ENCODE measurements around the gene SUGCT. TPM values are rescaled to one million over a fixed set of nuclear protein-coding genes. Genes with fewer than 3 reads are reported as not detected.

SUGCT gene
- total and polyA plus RNA-seq, 5 donors, result 5.7 to 10.3 (median 6.1) TPM

DNA sequence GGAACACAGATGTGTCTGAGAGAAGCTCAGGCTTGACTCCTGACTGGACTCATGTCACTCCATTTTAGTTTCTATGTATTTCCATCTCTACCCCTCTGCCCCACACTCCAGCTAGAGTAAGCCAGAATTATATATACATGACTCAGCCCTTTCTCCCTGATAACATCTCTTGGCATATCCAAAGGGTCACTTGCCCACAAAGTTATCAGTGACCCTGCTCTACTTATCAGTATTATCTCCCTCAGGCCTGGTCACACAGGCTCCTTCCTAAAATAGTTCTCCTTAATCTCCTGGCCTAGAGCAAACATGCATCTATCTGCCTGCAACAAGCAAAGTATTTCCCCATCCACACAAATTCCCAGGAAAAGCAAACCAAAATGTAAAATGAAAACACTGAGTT is 598.3 kb downstream of the SUGCT start:
- Histone ChIP-seq H3K4me3 (ENCODE audit: low read length) (no peak overlapping the region), H3K27me3 (ENCODE audit: control insufficient read depth, insufficient read depth) (no peaks in the 10 kb centered on the region), H3K9me3 (ENCODE audit: control insufficient read depth, low read length) (no peaks in the 10 kb centered on the region), H3K27ac (ENCODE audit: low read length) (no peak overlapping the region), H3K4me1 (ENCODE audit: control insufficient read depth, insufficient read depth, low read length) (no peaks in the 10 kb centered on the region)
- DNase-seq, result no peak
- ATAC-seq, result no peak
- intact Hi-C loops (cut with DNase I), result no loop called here

DNA sequence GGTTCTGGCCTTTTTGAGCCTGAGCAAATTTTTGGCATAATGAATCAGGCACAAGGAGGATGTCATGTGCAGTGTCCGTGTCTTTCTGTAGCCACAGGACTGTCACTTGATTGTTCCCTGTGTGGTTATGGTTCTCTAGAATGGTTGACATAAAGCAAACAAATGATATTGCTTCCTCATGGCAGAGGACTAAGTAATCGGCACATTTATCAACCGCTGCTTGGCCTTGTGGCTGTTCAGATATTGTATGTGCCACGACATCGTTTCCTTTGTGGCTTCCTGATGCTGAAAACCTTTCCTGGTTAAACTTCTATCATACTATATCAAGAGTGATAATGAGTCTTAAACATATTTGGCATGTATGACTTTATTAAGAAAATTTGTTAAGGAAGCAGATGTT is 598.8 kb downstream of the SUGCT start:
- DNase-seq (no peak), ATAC-seq (no peak)
- WGBS, result 25% methylated on average over 5 of the region's 5 CpGs
- no peak overlapping the region for H3K4me3 ChIP-seq (ENCODE audit: low read length)
- H3K9me3 ChIP-seq (ENCODE audit: control insufficient read depth, low read length), result no peaks in the 10 kb centered on the region
- no peak overlapping the region for H3K27ac ChIP-seq (ENCODE audit: low read length)
- H3K4me1 ChIP-seq (ENCODE audit: control insufficient read depth, insufficient read depth, low read length), result no peaks in the 10 kb centered on the region
- intact Hi-C loops (cut with DNase I), result no loop called here
- H3K27me3 ChIP-seq (ENCODE audit: control insufficient read depth, insufficient read depth), result no peaks in the 10 kb centered on the region

DNA sequence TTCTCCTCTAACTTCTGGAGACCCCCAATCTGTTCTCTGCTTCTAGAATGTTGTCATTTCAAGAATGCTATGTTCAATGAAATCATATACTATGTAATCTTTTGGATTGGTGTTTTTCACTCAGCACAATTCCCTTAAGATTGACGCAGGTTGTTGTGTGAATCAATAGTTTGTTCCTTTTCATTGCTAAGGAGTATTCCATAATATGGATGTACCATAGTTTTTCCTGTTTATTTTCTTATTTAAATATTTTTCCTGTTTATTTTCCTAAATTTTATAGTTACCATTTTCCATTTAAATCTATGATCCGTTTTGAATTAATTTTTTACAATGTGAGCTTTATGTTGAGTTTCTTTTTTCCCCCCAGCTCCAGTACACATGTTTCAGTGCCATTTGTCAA is 604.5 kb downstream of the SUGCT start:
- ATAC-seq, result no peak
- Histone ChIP-seq H3K9me3 (ENCODE audit: control insufficient read depth, low read length) (no peaks in the 10 kb centered on the region), H3K27me3 (ENCODE audit: control insufficient read depth, insufficient read depth) (no peaks in the 10 kb centered on the region), H3K4me3 (ENCODE audit: low read length) (no peak overlapping the region), H3K27ac (ENCODE audit: low read length) (no peak overlapping the region), H3K4me1 (ENCODE audit: control insufficient read depth, insufficient read depth, low read length) (no peaks in the 10 kb centered on the region)
- DNase-seq, result no peak
- 94% methylated on average over 2 of the region's 2 CpGs for WGBS
- intact Hi-C loops (cut with DNase I), result no loop called here

DNA sequence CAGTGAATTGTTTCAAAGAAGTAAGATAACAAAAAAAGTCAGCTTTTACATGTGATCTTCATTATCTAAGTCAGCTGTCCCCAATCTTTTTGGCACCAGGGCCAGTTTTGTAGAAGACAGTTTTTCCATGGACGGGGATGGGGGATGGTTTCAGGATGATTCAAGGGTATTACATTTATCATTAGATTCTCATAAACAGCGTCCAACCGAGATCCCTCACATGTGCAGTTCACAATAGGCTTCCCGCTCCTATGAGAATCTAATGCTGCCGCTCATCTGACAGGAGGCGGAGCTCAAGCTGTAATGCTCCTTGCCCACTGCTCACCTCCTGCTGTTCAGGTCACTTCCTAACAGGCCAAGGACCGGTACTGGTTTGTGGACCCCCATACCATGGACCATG is 607.5 kb downstream of the SUGCT start:
- Histone ChIP-seq H3K4me1 (ENCODE audit: control insufficient read depth, insufficient read depth, low read length) (no peaks in the 10 kb centered on the region), H3K27ac (ENCODE audit: low read length) (no peak overlapping the region), H3K9me3 (ENCODE audit: control insufficient read depth, low read length) (no peaks in the 10 kb centered on the region), H3K27me3 (ENCODE audit: control insufficient read depth, insufficient read depth) (no peaks in the 10 kb centered on the region), H3K4me3 (ENCODE audit: low read length) (no peak overlapping the region)
- intact Hi-C loops (cut with DNase I), result no loop called here
- no peak for ATAC-seq
- 86% methylated on average over 7 of the region's 7 CpGs for whole genome bisulfite sequencing
- DNase-seq, result no peak

DNA sequence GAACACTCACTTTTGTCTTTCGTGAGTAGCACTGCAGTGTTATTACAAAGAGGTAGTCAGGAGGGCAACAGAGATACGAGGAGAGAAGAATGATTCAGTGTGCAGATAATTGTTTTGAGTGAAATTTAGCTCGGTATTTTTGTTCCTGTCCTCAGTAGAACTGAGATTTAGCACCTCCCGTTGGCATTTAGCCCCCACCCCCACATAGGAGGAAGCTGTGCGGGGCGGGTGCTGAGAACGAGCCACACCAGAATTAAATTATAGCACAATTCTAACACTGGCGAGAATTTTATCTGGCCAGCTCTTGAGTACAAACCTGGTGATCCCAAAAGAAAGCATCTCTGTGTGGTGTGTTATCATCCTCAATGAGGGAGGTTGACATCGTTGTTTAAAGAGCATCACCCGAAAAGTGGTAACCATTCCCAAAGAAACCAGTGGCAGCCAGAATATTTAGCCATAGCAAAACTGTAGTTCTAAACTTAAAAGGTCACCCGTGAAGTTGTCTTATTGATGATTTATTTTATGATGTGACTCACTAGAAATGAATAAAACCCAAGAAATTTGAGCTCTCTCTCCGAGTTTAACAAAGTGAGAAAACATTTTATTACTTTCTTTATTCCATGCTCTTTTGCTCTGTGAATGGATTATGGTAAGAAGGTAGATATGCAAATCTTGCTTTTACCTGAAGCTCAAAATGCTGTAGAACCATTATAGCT is 612.2 kb downstream of the SUGCT start:
- intact Hi-C loops (cut with DNase I), result no loop called here
- Histone ChIP-seq H3K27me3 (ENCODE audit: control insufficient read depth, insufficient read depth) (no peaks in the 10 kb centered on the region), H3K27ac (ENCODE audit: low read length) (no peak overlapping the region), H3K4me1 (ENCODE audit: control insufficient read depth, insufficient read depth, low read length) (no peaks in the 10 kb centered on the region), H3K9me3 (ENCODE audit: control insufficient read depth, low read length) (no peaks in the 10 kb centered on the region), H3K4me3 (ENCODE audit: low read length) (no peak overlapping the region)
- 44% methylated on average over 12 of the region's 12 CpGs for WGBS
- peak; percentile 19 to 84 for ATAC-seq
- DNase-seq, result peak in 2 of 3 donors; percentile 29 to 40

DNA sequence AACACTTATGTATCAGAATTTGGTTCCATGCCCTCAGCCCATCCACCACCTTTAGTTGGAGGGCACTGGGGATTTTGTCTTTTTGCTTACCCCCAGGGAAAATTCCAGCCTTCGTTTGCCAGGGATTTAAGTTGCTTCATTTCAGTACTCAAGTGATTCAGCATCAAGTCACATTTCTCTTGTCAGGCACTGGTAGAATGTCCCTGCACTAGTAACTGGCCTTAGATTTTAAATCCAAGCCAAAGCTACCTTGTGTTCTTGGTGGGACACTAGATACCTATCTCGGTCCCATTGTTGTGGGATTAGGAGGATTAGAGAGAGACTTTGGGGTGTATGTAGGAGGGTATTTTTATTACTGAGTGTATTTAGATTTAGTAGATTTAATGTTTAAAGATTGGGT is 613.1 kb downstream of the SUGCT start:
- 66% methylated on average over 2 of the region's 2 CpGs for WGBS
- ATAC-seq (no peak), DNase-seq (no peak)
- Histone ChIP-seq H3K4me1 (ENCODE audit: control insufficient read depth, insufficient read depth, low read length) (no peaks in the 10 kb centered on the region), H3K9me3 (ENCODE audit: control insufficient read depth, low read length) (no peaks in the 10 kb centered on the region), H3K4me3 (ENCODE audit: low read length) (no peak overlapping the region), H3K27ac (ENCODE audit: low read length) (no peak overlapping the region), H3K27me3 (ENCODE audit: control insufficient read depth, insufficient read depth) (no peaks in the 10 kb centered on the region)
- intact Hi-C loops (cut with DNase I), result no loop called here

DNA sequence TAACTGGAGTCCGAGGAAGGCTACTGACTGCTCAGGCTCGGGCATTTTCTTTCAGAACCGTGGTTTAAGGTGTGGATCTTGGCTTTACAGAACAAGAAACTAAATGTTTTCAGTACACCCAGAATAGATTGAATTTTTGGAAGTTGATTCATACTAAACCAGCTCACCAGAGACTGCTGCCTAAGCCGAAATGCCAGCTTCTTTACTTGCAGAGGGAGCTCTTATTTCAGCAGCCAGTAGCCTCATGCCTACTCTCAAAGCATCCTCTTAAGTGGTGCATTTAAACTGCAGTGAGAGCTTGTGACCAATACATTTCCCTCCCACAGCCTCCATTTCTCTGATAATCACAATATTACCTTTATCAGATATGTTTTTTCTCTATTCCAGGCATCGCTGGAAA is 615.1 kb downstream of the SUGCT start:
- no peak overlapping the region for H3K27ac ChIP-seq (ENCODE audit: low read length)
- H3K9me3 ChIP-seq (ENCODE audit: control insufficient read depth, low read length), result no peaks in the 10 kb centered on the region
- H3K4me3 ChIP-seq (ENCODE audit: low read length), result no peak overlapping the region
- DNase-seq, result no peak
- H3K27me3 ChIP-seq (ENCODE audit: control insufficient read depth, insufficient read depth), result no peaks in the 10 kb centered on the region
- 93% methylated on average over 5 of the region's 5 CpGs for WGBS
- no peak for ATAC-seq
- intact Hi-C loops (cut with DNase I), result no loop called here
- H3K4me1 ChIP-seq (ENCODE audit: control insufficient read depth, insufficient read depth, low read length), result no peaks in the 10 kb centered on the region

DNA sequence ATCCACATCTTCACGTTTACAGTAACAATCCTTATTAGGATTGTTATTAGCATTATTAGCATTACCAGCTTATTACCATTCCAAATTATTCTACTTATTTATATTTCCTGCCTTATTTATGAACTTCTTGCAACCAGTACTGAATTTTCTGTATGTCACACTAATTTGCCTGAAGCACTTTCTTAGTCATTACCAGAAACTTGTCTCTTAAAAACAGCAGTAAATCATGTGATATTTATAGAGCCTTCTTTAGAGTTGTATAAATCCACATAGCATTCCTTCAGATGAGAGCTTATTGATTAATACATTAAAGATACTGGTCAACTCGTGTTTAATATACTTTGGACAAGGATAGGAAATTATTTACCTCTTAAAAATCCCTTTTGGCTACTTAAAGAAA is 618.6 kb downstream of the SUGCT start:
- Histone ChIP-seq H3K9me3 (ENCODE audit: control insufficient read depth, low read length) (no peaks in the 10 kb centered on the region), H3K27me3 (ENCODE audit: control insufficient read depth, insufficient read depth) (no peaks in the 10 kb centered on the region), H3K27ac (ENCODE audit: low read length) (no peak overlapping the region), H3K4me3 (ENCODE audit: low read length) (no peak overlapping the region), H3K4me1 (ENCODE audit: control insufficient read depth, insufficient read depth, low read length) (peaks cover 2% of the 10 kb centered on the region)
- DNase-seq (no peak), ATAC-seq (no peak)
- 84% methylated on average over 2 of the region's 2 CpGs for WGBS
- intact Hi-C loops (cut with DNase I), result no loop called here

DNA sequence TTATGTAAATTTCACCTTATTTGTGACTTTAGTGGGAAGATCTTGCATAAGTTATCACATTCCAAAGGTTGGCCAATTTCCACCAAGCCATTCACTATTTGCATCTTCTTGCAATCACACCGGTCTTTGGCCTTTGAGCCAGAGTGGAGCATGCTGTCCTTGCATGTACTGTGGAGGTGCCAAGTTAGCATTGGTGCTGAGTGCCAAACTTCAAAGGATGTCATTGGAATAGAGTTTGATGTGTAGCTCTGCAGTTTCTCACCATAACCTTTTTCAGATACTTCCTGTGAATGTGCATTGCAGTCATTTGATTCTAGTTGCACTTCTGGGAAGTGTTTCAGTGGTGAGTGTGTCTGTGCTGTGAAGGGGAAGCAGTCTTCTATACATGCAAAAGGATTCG is 620.6 kb downstream of the SUGCT start:
- 70% methylated on average over 2 of the region's 2 CpGs for WGBS
- Histone ChIP-seq H3K4me3 (ENCODE audit: low read length) (no peak overlapping the region), H3K4me1 (ENCODE audit: control insufficient read depth, insufficient read depth, low read length) (peaks cover 2% of the 10 kb centered on the region), H3K27me3 (ENCODE audit: control insufficient read depth, insufficient read depth) (no peaks in the 10 kb centered on the region), H3K9me3 (ENCODE audit: control insufficient read depth, low read length) (no peaks in the 10 kb centered on the region), H3K27ac (ENCODE audit: low read length) (no peak overlapping the region)
- intact Hi-C loops (cut with DNase I), result no loop called here
- ATAC-seq, result no peak
- no peak for DNase-seq

DNA sequence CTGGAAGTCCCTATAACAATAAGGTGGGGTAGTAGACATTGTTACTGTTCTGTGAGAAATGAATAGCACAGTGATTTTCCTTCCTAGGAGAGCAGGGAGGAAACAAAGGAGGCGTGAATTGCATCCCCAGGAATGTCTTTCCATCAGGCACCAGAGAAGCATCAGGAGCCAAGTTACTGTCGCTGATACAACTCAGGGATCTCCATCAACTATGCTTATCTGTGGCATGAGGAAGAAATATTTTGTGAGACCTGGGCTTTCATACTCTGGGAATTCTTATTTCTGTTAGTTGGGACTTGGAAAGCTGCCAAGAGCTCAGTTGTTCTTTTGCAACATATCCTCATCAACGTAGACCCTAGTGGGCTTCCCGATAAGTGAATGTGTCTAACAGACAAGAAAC is 622.3 kb downstream of the SUGCT start:
- ATAC-seq, result no peak
- 62% methylated on average over 4 of the region's 4 CpGs for WGBS
- DNase-seq, result no peak
- intact Hi-C loops (cut with DNase I), result no loop called here
- H3K9me3 ChIP-seq (ENCODE audit: control insufficient read depth, low read length), result no peaks in the 10 kb centered on the region
- no peak overlapping the region for H3K4me3 ChIP-seq (ENCODE audit: low read length)
- H3K27me3 ChIP-seq (ENCODE audit: control insufficient read depth, insufficient read depth), result no peaks in the 10 kb centered on the region
- H3K27ac ChIP-seq (ENCODE audit: low read length), result no peak overlapping the region
- peaks cover 2% of the 10 kb centered on the region for H3K4me1 ChIP-seq (ENCODE audit: control insufficient read depth, insufficient read depth, low read length)

DNA sequence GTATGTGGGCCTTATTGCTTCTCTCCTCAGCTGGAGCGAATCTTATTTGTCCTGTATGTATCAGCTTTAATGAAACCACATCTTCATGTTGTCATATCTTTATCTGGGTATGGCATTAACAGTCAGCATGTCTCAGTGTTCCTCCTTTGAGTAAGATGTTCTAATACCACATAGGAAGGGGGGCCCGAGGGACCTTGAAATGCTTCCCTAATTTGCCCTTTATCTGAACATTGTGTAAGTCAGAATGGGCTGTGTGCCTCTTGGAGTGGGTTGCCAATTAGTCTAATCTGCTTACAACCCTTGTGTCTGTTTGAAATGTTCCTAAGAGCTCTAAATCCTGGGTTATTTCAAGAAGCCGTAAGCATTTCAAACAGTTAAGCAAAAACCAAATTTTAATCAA is 623.8 kb downstream of the SUGCT start:
- peaks cover 2% of the 10 kb centered on the region for H3K4me1 ChIP-seq (ENCODE audit: control insufficient read depth, insufficient read depth, low read length)
- peak; percentile 32 to 76 for ATAC-seq
- H3K27ac ChIP-seq (ENCODE audit: low read length), result no peak overlapping the region
- no peaks in the 10 kb centered on the region for H3K9me3 ChIP-seq (ENCODE audit: control insufficient read depth, low read length)
- no peaks in the 10 kb centered on the region for H3K27me3 ChIP-seq (ENCODE audit: control insufficient read depth, insufficient read depth)
- peak in 2 of 3 donors; percentile 38 to 62 for DNase-seq
- WGBS, result 76% methylated on average over 3 of the region's 3 CpGs
- H3K4me3 ChIP-seq (ENCODE audit: low read length), result no peak overlapping the region
- intact Hi-C loops (cut with DNase I), result no loop called here
